GM12878 (cell line): ENCODE data around the gene RARA. TPM values are rescaled to one million over a fixed set of nuclear protein-coding genes. Genes with fewer than 3 reads are reported as not detected.
A peak's percentile ranks its signal among the peaks of the same experiment; 100 is the strongest.

ENCODE experiments used
- ATAC-seq: fragments of 200-7000 bp; cut with Tn5 transposase; 3 replicates; pipeline ENCODE4 v1.9.1; 2020; ENCODE audit warnings: mild to moderate bottlenecking, moderate library complexity
- BruUV-seq: library from RNA; stranded (reverse); fragments of 400-500 nt; replicated peaks from 2 replicates; lab custom pipeline; 2021; lab: Mats Ljungman, UMichigan
- CTCF ChIA-PET: fragments of 300-600 bp; sonication (Branson Sonifier 250); formaldehyde crosslinking; extraction: SDS; loops from one replicate; lab custom pipeline; 2021; ENCODE audit warnings: inconsistent platforms; lab: Yijun Ruan, JAX
- POLR2A ChIA-PET: fragments of 350-600 bp; formaldehyde crosslinking; extraction: SDS; loops from one replicate; lab custom pipeline; 2021; ENCODE audit warnings: inconsistent platforms; lab: Charles Lee
- RAD21 ChIA-PET: fragments of 300-600 bp; sonication (Branson Sonifier 250); formaldehyde crosslinking; loops from one replicate; lab custom pipeline; 2023; ENCODE audit warnings: antibody characterized with exemption; ENCODE audit not compliant: unreplicated experiment; lab: Charles Lee
- SMC1A ChIA-PET: fragments of 300-600 bp; sonication (Branson Sonifier 250); formaldehyde crosslinking; loops from one replicate; lab custom pipeline; 2023; ENCODE audit not compliant: unreplicated experiment, uncharacterized antibody; lab: Charles Lee
- DNase-seq: peaks from one replicate; pipeline ENCODE4 v3.0.0-alpha.2; 2011; ENCODE audit warnings: low read depth, low spot score
- FAIRE-seq: peaks from 3 replicates; lab custom pipeline; 2011; peaks lifted over from hg19 to GRCh38; lab: Jason Lieb, UNC
- H2AFZ ChIP-seq: 2 replicates; pipeline ENCODE4 v1.6.0; 2011; ENCODE audit warnings: low read depth, low read length, control low read depth; ENCODE audit not compliant: control insufficient read depth
- H3K27ac ChIP-seq: 2 replicates; pipeline ENCODE4 v1.5.1; 2011; ENCODE audit warnings: control low read depth; ENCODE audit not compliant: control insufficient read depth, insufficient read depth
- H3K27me3 ChIP-seq, 2 experiments: replicated peaks in 1 of 2; 2 replicates each; pipeline versions ENCODE4 v1.6.0 to v1.6.1; 2011; ENCODE audit warnings: low read length in 1 of 2; ENCODE audit not compliant: control insufficient read depth in 2 of 2, insufficient read depth in 2 of 2
- H3K36me3 ChIP-seq, 2 experiments: 2 replicates each; pipeline ENCODE4 v1.5.1; 2011; ENCODE audit warnings: low read length in 1 of 2; ENCODE audit not compliant: control insufficient read depth in 2 of 2, insufficient read depth in 2 of 2
- H3K4me1 ChIP-seq: 2 replicates; pipeline ENCODE4 v1.6.1; 2011; ENCODE audit warnings: mild to moderate bottlenecking, low read length, moderate library complexity, mixed read lengths; ENCODE audit not compliant: control insufficient read depth, insufficient read depth
- H3K4me2 ChIP-seq: 2 replicates; pipeline ENCODE4 v1.6.0; 2011; ENCODE audit warnings: control low read depth; ENCODE audit not compliant: control insufficient read depth, insufficient read depth
- H3K4me3 ChIP-seq: fragments of 200-600 bp; sonication (generic); 2 replicates; pipeline ENCODE4 v1.5.1; 2016
- H3K79me2 ChIP-seq: 2 replicates; pipeline ENCODE4 v1.6.0; 2011; ENCODE audit warnings: low read length; ENCODE audit not compliant: control insufficient read depth, insufficient read depth
- H3K9ac ChIP-seq: 2 replicates; pipeline ENCODE4 v1.8.0; 2011; ENCODE audit warnings: low read length, control low read depth, mixed read lengths; ENCODE audit not compliant: control insufficient read depth, insufficient read depth
- H3K9me3 ChIP-seq: replicated peaks from 3 replicates; pipeline ENCODE4 v1.5.1; 2011; ENCODE audit warnings: mild to moderate bottlenecking, low read length; ENCODE audit not compliant: control insufficient read depth, insufficient read depth
- H4K20me1 ChIP-seq: 2 replicates; pipeline ENCODE4 v1.6.0; 2011; ENCODE audit not compliant: control insufficient read depth, insufficient read depth
- BRCA1 ChIP-seq: IDR thresholded peaks from 2 replicates; pipeline ENCODE4 v1.6.1; 2011; ENCODE audit warnings: low read depth, low read length, improper control_type of control experiment
- CBFB ChIP-seq: IDR thresholded peaks from 2 replicates; pipeline ENCODE4 v1.6.1; 2016; ENCODE audit warnings: antibody characterized with exemption, low read depth
- CBX3 ChIP-seq: fragments of 200-600 bp; sonication (generic); IDR thresholded peaks from 2 replicates; pipeline ENCODE4 v1.6.1; 2016; ENCODE audit warnings: low read depth, borderline replicate concordance
- CBX5 ChIP-seq: sonication (generic); IDR thresholded peaks from 2 replicates; pipeline ENCODE4 v1.6.1; 2016; ENCODE audit warnings: low read depth, moderate library complexity, mild to moderate bottlenecking, inconsistent platforms
- DPF2 ChIP-seq: fragments of 450-650 bp; IDR thresholded peaks from 2 replicates; pipeline ENCODE4 v1.6.1; 2017; ENCODE audit warnings: mild to moderate bottlenecking
- FOXK2 ChIP-seq: fragments of 450-650 bp; IDR thresholded peaks from 2 replicates; pipeline ENCODE4 v1.6.1; 2017; ENCODE audit warnings: mild to moderate bottlenecking, moderate library complexity
- GATAD2B ChIP-seq: fragments of 450-650 bp; conservative IDR thresholded peaks from 2 replicates; pipeline ENCODE4 v1.6.1; 2017; ENCODE audit warnings: low read depth, mild to moderate bottlenecking, moderate library complexity
- HDAC6 ChIP-seq: fragments of 200-600 bp; sonication (generic); IDR thresholded peaks from one replicate; pipeline ENCODE4 v1.8.0; 2017; ENCODE audit warnings: antibody characterized with exemption; ENCODE audit not compliant: unreplicated experiment
- IKZF1 ChIP-seq: fragments of 450-650 bp; conservative IDR thresholded peaks from 2 replicates; pipeline ENCODE4 v1.6.1; 2017; ENCODE audit warnings: antibody characterized with exemption, mild to moderate bottlenecking
- IRF4 ChIP-seq: IDR thresholded peaks from 2 replicates; pipeline ENCODE4 v1.6.1; 2011; ENCODE audit warnings: low read depth, low read length
- MTA3 ChIP-seq: IDR thresholded peaks from 2 replicates; pipeline ENCODE4 v1.6.1; 2012; ENCODE audit warnings: low read length, inconsistent platforms, borderline replicate concordance
- NR2F1 ChIP-seq: fragments of 450-650 bp; conservative IDR thresholded peaks from 2 replicates; pipeline ENCODE4 v1.6.1; 2017; ENCODE audit warnings: mild to moderate bottlenecking
- PAX8 ChIP-seq: fragments of 450-650 bp; IDR thresholded peaks from 2 replicates; pipeline ENCODE4 v1.6.1; 2017; ENCODE audit warnings: mild to moderate bottlenecking, moderate library complexity
- POLR2AphosphoS5 ChIP-seq: IDR thresholded peaks from 2 replicates; pipeline ENCODE4 v1.6.1; 2011; ENCODE audit warnings: mild to moderate bottlenecking, low read length, inconsistent platforms
- RAD21 ChIP-seq: IDR thresholded peaks from 2 replicates; pipeline ENCODE4 v1.6.1; 2011; ENCODE audit warnings: mild to moderate bottlenecking, low read depth, low read length, moderate library complexity; ENCODE audit not compliant: insufficient read depth
- STAT1 ChIP-seq: fragments of 450-650 bp; conservative IDR thresholded peaks from 2 replicates; pipeline ENCODE4 v1.6.1; 2014; ENCODE audit warnings: antibody characterized with exemption, mild to moderate bottlenecking
- ZNF207 ChIP-seq: fragments of 450-650 bp; IDR thresholded peaks from 2 replicates; pipeline ENCODE4 v1.6.1; 2014; ENCODE audit warnings: antibody characterized with exemption, mild to moderate bottlenecking, borderline replicate concordance
- ZNF217 ChIP-seq: fragments of 450-650 bp; IDR thresholded peaks from 2 replicates; pipeline ENCODE4 v1.6.1; 2017; ENCODE audit warnings: antibody characterized with exemption, mild to moderate bottlenecking
- WGBS: methylation state at CpG from one replicate; pipeline ENCODE4 v1.1.6; 2016; ENCODE audit warnings: low lambda C conversion rate; ENCODE audit not compliant: insufficient replicate concordance, insufficient coverage; ENCODE audit errors: missing lambda C conversion rate; 5-methylcytosine and 5-hydroxymethylcytosine counted together
- in situ Hi-C: fragments of 300-500 bp; cut with MboI; formaldehyde crosslinking; loops from 9 replicates; pipeline ENCODE4 v1.14.3; 2018; ENCODE audit warnings: mixed read lengths
- intact Hi-C: fragments of 100-400 bp; cut with micrococcal nuclease; formaldehyde crosslinking; loops from one replicate; pipeline ENCODE4 v1.14.2; 2022; ENCODE audit not compliant: unreplicated experiment
- polyA plus RNA-seq, 11 experiments: library from polyadenylated mRNA; depleted of rRNA in 4 of 11; unstranded in 6 of 11; stranded (reverse) in 5 of 11; fragments of >200 nt; fragmentation: Nextera tagmentation in 4 of 11; fragmentation: Illumina TruSeq in 1 of 11; extraction: Ambion mirVana in 4 of 11; extraction: Trizol in 1 of 11; gene quantifications; 1 replicate in 1 of 11; 2 replicates in 10 of 11; pipeline versions ENCODE4 v1.2.1 to v1.2.3, GENCODE V29; 2011 to 2016; ENCODE audit warnings: inconsistent platforms in 2 of 11, missing spikeins in 2 of 11, low read depth in 1 of 11
- total RNA-seq, 4 experiments: library from RNA; depleted of rRNA in 3 of 4; stranded (reverse); fragments of >200 nt in 3 of 4; fragmentation: Illumina TruSeq in 1 of 4; extraction: Trizol in 1 of 4; gene quantifications; 2 replicates each; pipeline versions ENCODE4 v1.2.1 to v1.2.3, GENCODE V29; 2013 to 2021
- TF ChIP-seq, protein P1 (sequence below): fragments of 450-650 bp; IDR thresholded peaks from 2 replicates; pipeline ENCODE4 v1.6.1; 2016; ENCODE audit warnings: mild to moderate bottlenecking, moderate library complexity, borderline replicate concordance
- TF ChIP-seq, protein P2 (sequence below): fragments of 450-650 bp; IDR thresholded peaks from 2 replicates; pipeline ENCODE4 v1.6.1; 2017; ENCODE audit warnings: borderline replicate concordance

The RARA gene
- total and polyA plus RNA-seq, 10 of the 15 experiments (the other 5 are each of a cell fraction or from before 2014, with no cell fraction given), result 0.13 to 33.6 (median 13.6) TPM

DNA sequence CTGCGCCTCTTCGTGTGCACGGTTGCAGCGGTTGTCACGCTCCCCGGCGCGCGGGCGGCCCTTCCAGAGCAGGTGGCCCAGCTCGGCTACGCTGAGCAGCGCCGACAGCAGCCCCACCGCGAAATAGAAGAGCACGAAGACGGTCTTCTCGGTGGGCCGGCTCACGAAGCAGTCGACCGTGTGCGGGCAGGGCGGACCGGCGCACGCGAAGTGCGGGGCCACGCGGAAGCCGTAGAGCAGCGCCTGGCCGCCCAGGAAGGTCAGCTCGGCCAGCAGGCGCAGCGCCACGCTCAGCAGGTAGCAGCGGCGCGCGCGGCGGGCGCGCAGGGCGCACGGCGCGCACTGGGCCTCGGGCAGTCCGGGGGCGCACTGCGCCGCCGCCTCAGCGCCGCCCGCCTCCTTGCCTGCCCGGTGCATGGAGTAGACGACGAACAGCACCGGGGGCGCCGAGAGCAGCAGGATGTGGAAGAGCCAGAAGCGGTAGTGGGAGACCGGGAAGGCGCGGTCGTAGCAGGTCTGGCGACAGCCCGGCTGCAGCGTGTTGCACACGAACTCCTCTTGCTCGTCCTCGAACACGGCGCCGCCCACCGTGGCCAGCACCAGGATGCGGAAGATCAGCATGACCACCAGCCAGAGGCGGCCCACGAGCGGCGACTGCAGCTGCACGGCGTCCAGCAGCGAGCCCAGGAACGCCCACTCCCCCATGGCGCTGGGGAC, 54.3 kb downstream of the RARA start:
- intact Hi-C loops, result loop anchor here (5.0 kb wide), 2 partner anchors 79 to 184 kb away; partner anchors contain the start of gene IGFBP4
- SMC1A ChIA-PET, result interaction anchor here (0.6 to 4.9 kb wide), 8 partner anchors 37 to 293 kb away, joined by 3 to 38 read pairs (median 4); partner anchors contain the start of gene IGFBP4
- peak; percentile 98 for TF ChIP-seq HDAC6
- TF ChIP-seq ZNF207, result no peak
- no peak for TF ChIP-seq MTA3
- TF ChIP-seq, protein P1, sequence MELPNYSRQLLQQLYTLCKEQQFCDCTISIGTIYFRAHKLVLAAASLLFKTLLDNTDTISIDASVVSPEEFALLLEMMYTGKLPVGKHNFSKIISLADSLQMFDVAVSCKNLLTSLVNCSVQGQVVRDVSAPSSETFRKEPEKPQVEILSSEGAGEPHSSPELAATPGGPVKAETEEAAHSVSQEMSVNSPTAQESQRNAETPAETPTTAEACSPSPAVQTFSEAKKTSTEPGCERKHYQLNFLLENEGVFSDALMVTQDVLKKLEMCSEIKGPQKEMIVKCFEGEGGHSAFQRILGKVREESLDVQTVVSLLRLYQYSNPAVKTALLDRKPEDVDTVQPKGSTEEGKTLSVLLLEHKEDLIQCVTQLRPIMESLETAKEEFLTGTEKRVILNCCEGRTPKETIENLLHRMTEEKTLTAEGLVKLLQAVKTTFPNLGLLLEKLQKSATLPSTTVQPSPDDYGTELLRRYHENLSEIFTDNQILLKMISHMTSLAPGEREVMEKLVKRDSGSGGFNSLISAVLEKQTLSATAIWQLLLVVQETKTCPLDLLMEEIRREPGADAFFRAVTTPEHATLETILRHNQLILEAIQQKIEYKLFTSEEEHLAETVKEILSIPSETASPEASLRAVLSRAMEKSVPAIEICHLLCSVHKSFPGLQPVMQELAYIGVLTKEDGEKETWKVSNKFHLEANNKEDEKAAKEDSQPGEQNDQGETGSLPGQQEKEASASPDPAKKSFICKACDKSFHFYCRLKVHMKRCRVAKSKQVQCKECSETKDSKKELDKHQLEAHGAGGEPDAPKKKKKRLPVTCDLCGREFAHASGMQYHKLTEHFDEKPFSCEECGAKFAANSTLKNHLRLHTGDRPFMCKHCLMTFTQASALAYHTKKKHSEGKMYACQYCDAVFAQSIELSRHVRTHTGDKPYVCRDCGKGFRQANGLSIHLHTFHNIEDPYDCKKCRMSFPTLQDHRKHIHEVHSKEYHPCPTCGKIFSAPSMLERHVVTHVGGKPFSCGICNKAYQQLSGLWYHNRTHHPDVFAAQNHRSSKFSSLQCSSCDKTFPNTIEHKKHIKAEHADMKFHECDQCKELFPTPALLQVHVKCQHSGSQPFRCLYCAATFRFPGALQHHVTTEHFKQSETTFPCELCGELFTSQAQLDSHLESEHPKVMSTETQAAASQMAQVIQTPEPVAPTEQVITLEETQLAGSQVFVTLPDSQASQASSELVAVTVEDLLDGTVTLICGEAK, result no peak
- TF ChIP-seq ZNF217, result no peak
- 0 out of 2 replicates have a peak, but pooled peaks have one; percentile 2 for TF ChIP-seq NR2F1
- TF ChIP-seq STAT1, result no peak
- TF ChIP-seq RAD21, result no peak
- peak; percentile 86; the same call in 1 of the 2 replicates for TF ChIP-seq GATAD2B
- TF ChIP-seq, protein P2, sequence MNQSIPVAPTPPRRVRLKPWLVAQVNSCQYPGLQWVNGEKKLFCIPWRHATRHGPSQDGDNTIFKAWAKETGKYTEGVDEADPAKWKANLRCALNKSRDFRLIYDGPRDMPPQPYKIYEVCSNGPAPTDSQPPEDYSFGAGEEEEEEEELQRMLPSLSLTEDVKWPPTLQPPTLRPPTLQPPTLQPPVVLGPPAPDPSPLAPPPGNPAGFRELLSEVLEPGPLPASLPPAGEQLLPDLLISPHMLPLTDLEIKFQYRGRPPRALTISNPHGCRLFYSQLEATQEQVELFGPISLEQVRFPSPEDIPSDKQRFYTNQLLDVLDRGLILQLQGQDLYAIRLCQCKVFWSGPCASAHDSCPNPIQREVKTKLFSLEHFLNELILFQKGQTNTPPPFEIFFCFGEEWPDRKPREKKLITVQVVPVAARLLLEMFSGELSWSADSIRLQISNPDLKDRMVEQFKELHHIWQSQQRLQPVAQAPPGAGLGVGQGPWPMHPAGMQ, result no peak
- TF ChIP-seq FOXK2, result no peak
- TF ChIP-seq PAX8, result no peak
- TF ChIP-seq IKZF1, result peak; percentile 62
- TF ChIP-seq CBX3, result no peak
- no peak for TF ChIP-seq CBFB
- TF ChIP-seq CBX5, result no peak
- TF ChIP-seq IRF4, result no peak
- TF ChIP-seq BRCA1, result no peak
- TF ChIP-seq DPF2, result no peak
- TF ChIP-seq POLR2AphosphoS5, result no peak

More for the DNA sequence above, 54.3 kb downstream of the RARA start:
- Histone ChIP-seq H3K27ac (no peak overlapping the region), H3K79me2 (no peaks in the 10 kb centered on the region), H3K27me3 (peaks cover 0 to 2% of the 10 kb centered on the region in 2 experiments; a peak in 1 of 4 replicates), H3K9me3 (no peaks in the 10 kb centered on the region; the same call in 2 of the 3 replicates), H3K4me3 (peak overlapping the region; percentile 65; the same call in 1 of the 2 replicates), H4K20me1 (no peaks in the 10 kb centered on the region), H2AFZ (peak overlapping the region; percentile 62), H3K9ac (no peak overlapping the region; the same call in 1 of the 2 replicates), H3K4me1 (no peaks in the 10 kb centered on the region; the same call in none of the 2 replicates), H3K36me3 (no peaks in the 10 kb centered on the region), H3K4me2 (peak overlapping the region; percentile 85)
- RAD21 ChIA-PET, result interaction anchor here (0.6 to 3.5 kb wide), 11 partner anchors 8 to 264 kb away, joined by 3 to 29 read pairs (median 3); partner anchors contain the start of gene IGFBP4
- in situ Hi-C loops, result no loop called here
- no TSS peak for BruUV-seq
- WGBS, result 7% methylated on average over 74 of the region's 91 CpGs
- CTCF ChIA-PET, result interaction anchor here (0.6 to 5.9 kb wide), 19 partner anchors 30 to 1299 kb away, joined by 3 to 75 read pairs (median 4); partner anchors contain the start of gene TOP2A
- no peak for FAIRE-seq
- DNase-seq, result no peak
- POLR2A ChIA-PET, result interaction anchor here (0.6 to 2.2 kb wide), 2 partner anchors 46 to 168 kb away, joined by 5 to 12 read pairs; no protein-coding TSS in a partner anchor
- ATAC-seq, result peak; percentile 43
